H1 (cell line): ENCODE results near the gene MIGA1. TPM values are rescaled to one million over a fixed set of nuclear protein-coding genes. Genes with fewer than 3 reads are reported as not detected.
A peak's percentile ranks its signal among the peaks of the same experiment; 100 is the strongest.

Experiments used
- ATF3 ChIP-seq: IDR thresholded peaks from 2 replicates; pipeline ENCODE4 v1.6.1; 2011; ENCODE audit warnings: low read depth, mild to moderate bottlenecking, low read length; ENCODE audit not compliant: insufficient read depth
- EGR1 ChIP-seq: IDR thresholded peaks from 2 replicates; pipeline ENCODE4 v1.6.1; 2011; ENCODE audit warnings: low read depth, low read length, borderline replicate concordance
- MAFK ChIP-seq: IDR thresholded peaks from 2 replicates; pipeline ENCODE4 v1.6.1; 2012; ENCODE audit warnings: low read depth, mild to moderate bottlenecking, improper control_type of control experiment, low read length
- NRF1 ChIP-seq: IDR thresholded peaks from 2 replicates; pipeline ENCODE4 v1.6.1; 2011; ENCODE audit warnings: mild to moderate bottlenecking, low read depth, low read length, improper control_type of control experiment
- RAD21 ChIP-seq, 2 experiments: IDR thresholded peaks in 1 of 2; conservative IDR thresholded peaks in 1 of 2; 2 replicates each; pipeline ENCODE4 v1.6.1; 2011; ENCODE audit warnings: low read depth in 2 of 2, low read length in 2 of 2, improper control_type of control experiment in 1 of 2, inconsistent platforms in 1 of 2, mild to moderate bottlenecking in 1 of 2, moderate library complexity in 1 of 2
- TAF1 ChIP-seq: IDR thresholded peaks from 2 replicates; pipeline ENCODE4 v1.6.1; 2011; ENCODE audit warnings: mild to moderate bottlenecking, low read depth, low read length
- polyA plus RNA-seq, 7 experiments: library from polyadenylated mRNA; depleted of rRNA in 3 of 7; stranded (reverse) in 5 of 7; unstranded in 2 of 7; fragments of >200 nt in 5 of 7; fragments of 200-250 nt in 2 of 7; gene quantifications; 1 replicate in 5 of 7; 2 replicates in 1 of 7; 4 replicates in 1 of 7; pipeline versions ENCODE4 v1.2.1 to v1.2.3, GENCODE V29; 2011 to 2013; ENCODE audit warnings: missing spikeins in 2 of 7, mixed read lengths in 2 of 7
- total RNA-seq: library from RNA; stranded (reverse); fragmentation: NEBNext Ultra II Directional; extraction: Animal tissue kit (Norgen Biotek cat#: 25700); gene quantifications from 2 replicates; pipeline ENCODE4 v1.2.1, GENCODE V29; 2021
- TF ChIP-seq, protein P1 (sequence below): fragments of 300-600 bp; sonication (generic); IDR thresholded peaks from 2 replicates; pipeline ENCODE4 v1.7.1; 2012; ENCODE audit warnings: low read length, moderate library complexity, mild to moderate bottlenecking, inconsistent platforms; ENCODE audit not compliant: insufficient replicate concordance
- TF ChIP-seq, protein P2 (sequence below): IDR thresholded peaks from 2 replicates; pipeline ENCODE4 v1.6.1; 2012; ENCODE audit warnings: inconsistent platforms

MIGA1 gene
- total and polyA plus RNA-seq, 2 of the 8 experiments (the other 6 are each of a cell fraction or from before 2014, with no cell fraction given) = 0.95 to 7.0 TPM

DNA sequence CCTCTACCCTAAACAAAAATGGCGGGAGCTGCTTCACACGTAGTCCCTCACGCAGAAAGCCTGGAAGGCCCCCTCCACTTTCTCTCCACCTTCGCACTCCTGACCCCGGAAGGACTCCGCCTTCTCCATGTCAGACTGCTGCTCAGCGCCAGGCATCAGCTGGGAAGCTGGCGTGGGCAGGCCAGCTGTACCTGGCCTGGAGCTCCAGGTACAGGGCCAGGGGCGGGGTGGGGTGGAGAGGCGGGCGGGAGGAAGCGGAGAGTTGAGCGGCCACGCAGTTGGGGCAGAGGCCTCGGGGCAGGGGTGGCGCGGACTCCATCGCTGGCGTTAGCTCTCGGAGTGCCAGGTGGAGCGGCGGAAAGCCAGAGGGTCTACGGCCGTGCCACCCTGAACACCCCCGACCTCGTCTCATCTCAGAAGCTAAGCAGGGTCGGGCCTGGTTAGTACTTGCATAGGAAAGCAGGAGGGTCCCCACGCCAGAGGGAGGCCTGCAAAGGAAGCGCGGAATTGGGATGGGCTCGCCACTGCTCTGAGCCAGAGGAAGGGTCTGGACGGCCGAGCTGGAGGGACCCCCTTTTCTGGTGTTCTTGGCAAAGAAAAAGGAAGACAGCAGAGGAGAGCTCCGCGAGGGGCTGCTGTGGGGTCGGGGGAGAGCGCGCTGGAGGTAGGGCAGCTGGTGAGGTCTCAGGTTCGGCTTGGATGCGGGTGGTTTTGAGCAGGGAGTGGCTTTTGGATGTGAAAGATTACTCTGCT is at the start of gene MIGA1 (continued):
- TF ChIP-seq, protein P1, sequence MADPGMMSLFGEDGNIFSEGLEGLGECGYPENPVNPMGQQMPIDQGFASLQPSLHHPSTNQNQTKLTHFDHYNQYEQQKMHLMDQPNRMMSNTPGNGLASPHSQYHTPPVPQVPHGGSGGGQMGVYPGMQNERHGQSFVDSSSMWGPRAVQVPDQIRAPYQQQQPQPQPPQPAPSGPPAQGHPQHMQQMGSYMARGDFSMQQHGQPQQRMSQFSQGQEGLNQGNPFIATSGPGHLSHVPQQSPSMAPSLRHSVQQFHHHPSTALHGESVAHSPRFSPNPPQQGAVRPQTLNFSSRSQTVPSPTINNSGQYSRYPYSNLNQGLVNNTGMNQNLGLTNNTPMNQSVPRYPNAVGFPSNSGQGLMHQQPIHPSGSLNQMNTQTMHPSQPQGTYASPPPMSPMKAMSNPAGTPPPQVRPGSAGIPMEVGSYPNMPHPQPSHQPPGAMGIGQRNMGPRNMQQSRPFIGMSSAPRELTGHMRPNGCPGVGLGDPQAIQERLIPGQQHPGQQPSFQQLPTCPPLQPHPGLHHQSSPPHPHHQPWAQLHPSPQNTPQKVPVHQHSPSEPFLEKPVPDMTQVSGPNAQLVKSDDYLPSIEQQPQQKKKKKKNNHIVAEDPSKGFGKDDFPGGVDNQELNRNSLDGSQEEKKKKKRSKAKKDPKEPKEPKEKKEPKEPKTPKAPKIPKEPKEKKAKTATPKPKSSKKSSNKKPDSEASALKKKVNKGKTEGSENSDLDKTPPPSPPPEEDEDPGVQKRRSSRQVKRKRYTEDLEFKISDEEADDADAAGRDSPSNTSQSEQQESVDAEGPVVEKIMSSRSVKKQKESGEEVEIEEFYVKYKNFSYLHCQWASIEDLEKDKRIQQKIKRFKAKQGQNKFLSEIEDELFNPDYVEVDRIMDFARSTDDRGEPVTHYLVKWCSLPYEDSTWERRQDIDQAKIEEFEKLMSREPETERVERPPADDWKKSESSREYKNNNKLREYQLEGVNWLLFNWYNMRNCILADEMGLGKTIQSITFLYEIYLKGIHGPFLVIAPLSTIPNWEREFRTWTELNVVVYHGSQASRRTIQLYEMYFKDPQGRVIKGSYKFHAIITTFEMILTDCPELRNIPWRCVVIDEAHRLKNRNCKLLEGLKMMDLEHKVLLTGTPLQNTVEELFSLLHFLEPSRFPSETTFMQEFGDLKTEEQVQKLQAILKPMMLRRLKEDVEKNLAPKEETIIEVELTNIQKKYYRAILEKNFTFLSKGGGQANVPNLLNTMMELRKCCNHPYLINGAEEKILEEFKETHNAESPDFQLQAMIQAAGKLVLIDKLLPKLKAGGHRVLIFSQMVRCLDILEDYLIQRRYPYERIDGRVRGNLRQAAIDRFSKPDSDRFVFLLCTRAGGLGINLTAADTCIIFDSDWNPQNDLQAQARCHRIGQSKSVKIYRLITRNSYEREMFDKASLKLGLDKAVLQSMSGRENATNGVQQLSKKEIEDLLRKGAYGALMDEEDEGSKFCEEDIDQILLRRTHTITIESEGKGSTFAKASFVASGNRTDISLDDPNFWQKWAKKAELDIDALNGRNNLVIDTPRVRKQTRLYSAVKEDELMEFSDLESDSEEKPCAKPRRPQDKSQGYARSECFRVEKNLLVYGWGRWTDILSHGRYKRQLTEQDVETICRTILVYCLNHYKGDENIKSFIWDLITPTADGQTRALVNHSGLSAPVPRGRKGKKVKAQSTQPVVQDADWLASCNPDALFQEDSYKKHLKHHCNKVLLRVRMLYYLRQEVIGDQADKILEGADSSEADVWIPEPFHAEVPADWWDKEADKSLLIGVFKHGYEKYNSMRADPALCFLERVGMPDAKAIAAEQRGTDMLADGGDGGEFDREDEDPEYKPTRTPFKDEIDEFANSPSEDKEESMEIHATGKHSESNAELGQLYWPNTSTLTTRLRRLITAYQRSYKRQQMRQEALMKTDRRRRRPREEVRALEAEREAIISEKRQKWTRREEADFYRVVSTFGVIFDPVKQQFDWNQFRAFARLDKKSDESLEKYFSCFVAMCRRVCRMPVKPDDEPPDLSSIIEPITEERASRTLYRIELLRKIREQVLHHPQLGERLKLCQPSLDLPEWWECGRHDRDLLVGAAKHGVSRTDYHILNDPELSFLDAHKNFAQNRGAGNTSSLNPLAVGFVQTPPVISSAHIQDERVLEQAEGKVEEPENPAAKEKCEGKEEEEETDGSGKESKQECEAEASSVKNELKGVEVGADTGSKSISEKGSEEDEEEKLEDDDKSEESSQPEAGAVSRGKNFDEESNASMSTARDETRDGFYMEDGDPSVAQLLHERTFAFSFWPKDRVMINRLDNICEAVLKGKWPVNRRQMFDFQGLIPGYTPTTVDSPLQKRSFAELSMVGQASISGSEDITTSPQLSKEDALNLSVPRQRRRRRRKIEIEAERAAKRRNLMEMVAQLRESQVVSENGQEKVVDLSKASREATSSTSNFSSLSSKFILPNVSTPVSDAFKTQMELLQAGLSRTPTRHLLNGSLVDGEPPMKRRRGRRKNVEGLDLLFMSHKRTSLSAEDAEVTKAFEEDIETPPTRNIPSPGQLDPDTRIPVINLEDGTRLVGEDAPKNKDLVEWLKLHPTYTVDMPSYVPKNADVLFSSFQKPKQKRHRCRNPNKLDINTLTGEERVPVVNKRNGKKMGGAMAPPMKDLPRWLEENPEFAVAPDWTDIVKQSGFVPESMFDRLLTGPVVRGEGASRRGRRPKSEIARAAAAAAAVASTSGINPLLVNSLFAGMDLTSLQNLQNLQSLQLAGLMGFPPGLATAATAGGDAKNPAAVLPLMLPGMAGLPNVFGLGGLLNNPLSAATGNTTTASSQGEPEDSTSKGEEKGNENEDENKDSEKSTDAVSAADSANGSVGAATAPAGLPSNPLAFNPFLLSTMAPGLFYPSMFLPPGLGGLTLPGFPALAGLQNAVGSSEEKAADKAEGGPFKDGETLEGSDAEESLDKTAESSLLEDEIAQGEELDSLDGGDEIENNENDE = no peak
- TF ChIP-seq RAD21 (IDR thresholded peaks at IDR 0.05 in 1 of 2, conservative IDR thresholded peaks at IDR 0.05 in 1 of 2; ENCODE audit: low read depth in 2 of 2, low read length in 2 of 2) (peak in 1 of 2 experiments; percentile 15; a peak in 1 of 4 replicates), MAFK (no peak), TAF1 (peak; percentile 64; the same call in 1 of the 2 replicates), NRF1 (no peak), EGR1 (peak; percentile 38; the same call in 1 of the 2 replicates), ATF3 (no peak)
- TF ChIP-seq, protein P2, sequence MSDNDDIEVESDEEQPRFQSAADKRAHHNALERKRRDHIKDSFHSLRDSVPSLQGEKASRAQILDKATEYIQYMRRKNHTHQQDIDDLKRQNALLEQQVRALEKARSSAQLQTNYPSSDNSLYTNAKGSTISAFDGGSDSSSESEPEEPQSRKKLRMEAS = 0 out of 2 replicates have a peak, but pooled peaks have one; percentile 38
